Pancreas (tissue), 10 donors: ENCODE results near the gene SKI. TPM values are rescaled to one million over a fixed set of nuclear protein-coding genes. Genes with fewer than 3 reads are reported as not detected.
A peak's percentile ranks its signal among the peaks of the same experiment; 100 is the strongest.

ENCODE experiments used
- ATAC-seq, 4 donors: fragments of 200-7000 bp; cut with Tn5 transposase; one replicate each; pipeline versions ENCODE4 v1.8.0 to v1.9.1; 2020; ENCODE audit warnings: mild to moderate bottlenecking in 4 of 4, moderate library complexity in 4 of 4
- DNase-seq, 6 donors: peaks; one replicate each; pipeline ENCODE4 v3.0.0-alpha.2; 2020
- FAIRE-seq: peaks from 2 replicates; lab custom pipeline; 2012; peaks lifted over from hg19 to GRCh38; lab: Jason Lieb, UNC
- H3K27ac ChIP-seq, 4 donors: fragments of 200-600 bp; sonication (generic); 1 replicate in 3 of 4; 2 replicates in 1 of 4; pipeline versions ENCODE4 v1.5.0 to v1.8.0; 2020
- H3K27me3 ChIP-seq, 4 donors: fragments of 200-600 bp; one replicate each; pipeline ENCODE4 v1.8.0; 2021
- H3K36me3 ChIP-seq, 3 donors: fragments of 200-600 bp; sonication (generic) in 1 of 3; one replicate each; pipeline versions ENCODE4 v1.5.0 to v1.8.0; 2020 to 2021
- H3K4me1 ChIP-seq, 3 donors: fragments of 200-600 bp; one replicate each; pipeline ENCODE4 v1.8.0; 2021
- H3K4me3 ChIP-seq, 4 donors: fragments of 200-600 bp; sonication (generic) in 2 of 4; one replicate each; pipeline versions ENCODE4 v1.5.0 to v1.8.0; 2020 to 2021
- H3K9me3 ChIP-seq, 4 donors: fragments of 200-600 bp; one replicate each; pipeline ENCODE4 v1.8.0; 2021
- CTCF ChIP-seq, 4 donors: fragments of 200-600 bp; sonication (generic) in 3 of 4; IDR thresholded peaks; one replicate each; pipeline versions ENCODE4 v1.5.0 to v1.8.0; 2021; ENCODE audit warnings: antibody characterized with exemption in 4 of 4
- WGBS, 2 donors: extraction: QIAGEN DNeasy Blood & Tissue Kit; methylation state at CpG; one replicate each; pipeline ENCODE4 v1.1.7; 2013; 5-methylcytosine and 5-hydroxymethylcytosine counted together
- intact Hi-C, 3 donors: fragments of 100-400 bp; cut with DNase I; formaldehyde crosslinking; loops; one replicate each; pipeline versions ENCODE4 v1.11.1 to v1.14.2; 2022
- polyA plus RNA-seq, 2 donors: library from polyadenylated mRNA; stranded (reverse); fragments of 200-250 nt; gene quantifications; one replicate each; pipeline ENCODE4 v1.2.3, GENCODE V29; 2013
- total RNA-seq, 6 donors: library from RNA; stranded (reverse); fragmentation: NEBNext Ultra II Directional in 4 of 6; extraction: Animal tissue kit (Norgen Biotek cat#: 25700) in 4 of 6; gene quantifications; one replicate each; pipeline versions ENCODE4 v1.2.1 to v1.2.4, GENCODE V29; 2021 to 2023
- donor health status: healthy with polysubstance abuse.
- donor health status: DM: no; HTN: no; CAD: no; lungs with moderate emphysema.
- donor health status: DM: no; HTN: no; CAD: no.
- donor health status: control.
- donor health status: control.
- donor health status: Bipolar disorder and iron deficiency.
- donor health status: DM: yes; HTN: yes; CAD: no.
- donor health status: DM: no; HTN: no; CAD: no.
- donor health status: DM: no; HTN: no; CAD: no.
- donor health status: DM: yes; HTN: yes; CAD: no.

SKI gene
- total and polyA plus RNA-seq, 8 donors, result 8.6 to 27.9 (median 14.0) TPM

DNA sequence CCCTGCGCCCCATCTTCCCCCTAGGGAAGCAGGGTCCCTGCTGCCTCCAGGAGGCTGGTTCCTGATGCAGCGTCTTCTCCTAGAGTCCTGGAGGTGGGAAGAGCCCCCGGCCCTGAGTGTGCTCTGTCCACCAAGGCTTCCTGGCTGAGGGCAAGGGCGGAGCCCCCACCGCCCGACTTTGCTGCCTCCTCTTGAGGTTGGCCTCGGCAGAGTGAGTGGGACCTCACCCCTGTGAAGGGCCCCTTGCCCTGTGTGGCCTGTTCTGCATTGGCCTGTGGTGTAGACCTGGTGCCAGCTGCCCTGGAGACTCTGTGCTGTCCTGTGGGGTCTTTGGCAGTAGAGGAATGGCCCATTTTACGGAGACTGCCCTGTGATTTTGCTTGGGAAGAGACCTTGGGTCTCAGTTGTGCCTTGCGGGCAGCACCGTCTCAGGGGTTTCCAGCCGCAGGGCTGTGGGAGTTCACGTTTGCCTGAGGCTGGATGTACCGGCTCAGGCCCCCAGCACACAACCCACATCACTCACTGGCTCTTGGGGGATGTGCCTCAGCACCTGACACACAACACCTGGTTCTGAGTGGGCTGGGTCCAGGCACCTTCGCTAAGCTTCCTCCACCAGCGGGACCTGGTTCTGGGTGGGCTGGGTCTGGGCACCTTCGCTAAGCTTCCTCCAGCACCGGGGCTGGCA is 73.6 kb downstream of the SKI start:
- no peak for ATAC-seq
- Histone ChIP-seq H3K27ac (peak overlapping the region in 1 of 4 donors; percentile 53), H3K27me3 (no peaks in the 10 kb centered on the region), H3K4me1 (no peaks in the 10 kb centered on the region), H3K36me3 (peaks cover 0 to 20% (median 7%) of the 10 kb centered on the region in 3 donors), H3K9me3 (no peaks in the 10 kb centered on the region), H3K4me3 (no peak overlapping the region)
- intact Hi-C loops, result loop anchor here in 1 of 3 donors (10.0 kb wide), 1 partner anchor 67 kb away; no protein-coding TSS in a partner anchor
- no peak for DNase-seq
- FAIRE-seq, result no peak
- 89 to 94% methylated on average over 17 of the region's 17 CpGs for WGBS, 2 donors
- TF ChIP-seq CTCF (IDR thresholded peaks at IDR 0.05), result no peak

GRCh38 chr1:2302292-2302925 is 74.3 kb downstream of the SKI start:
- TF ChIP-seq CTCF (IDR thresholded peaks at IDR 0.05), result no peak
- H3K27ac ChIP-seq, result no peak overlapping the region
- intact Hi-C loops, result loop anchor here in 1 of 3 donors (10.0 kb wide), 1 partner anchor 68 kb away; no protein-coding TSS in a partner anchor
- no peaks in the 10 kb centered on the region for H3K4me1 ChIP-seq
- H3K27me3 ChIP-seq, result no peaks in the 10 kb centered on the region
- DNase-seq, result peak in 1 of 6 donors; percentile 66
- no peak for ATAC-seq
- WGBS, 2 donors, result 89 to 92% methylated on average over 24 of the region's 24 CpGs
- H3K9me3 ChIP-seq, result no peaks in the 10 kb centered on the region
- FAIRE-seq, result no peak
- H3K36me3 ChIP-seq, result peaks cover 0 to 24% (median 9%) of the 10 kb centered on the region in 3 donors
- H3K4me3 ChIP-seq, result no peak overlapping the region

GRCh38 chr1:2303016-2303775 is 75.1 kb downstream of the SKI start:
- Histone ChIP-seq H3K4me3 (no peak overlapping the region), H3K27ac (no peak overlapping the region), H3K27me3 (no peaks in the 10 kb centered on the region), H3K36me3 (peaks cover 0 to 32% (median 12%) of the 10 kb centered on the region in 3 donors), H3K9me3 (no peaks in the 10 kb centered on the region), H3K4me1 (no peaks in the 10 kb centered on the region)
- FAIRE-seq (no peak), DNase-seq (peak in 1 of 6 donors; percentile 54), ATAC-seq (no peak)
- intact Hi-C loops, result loop anchor here in 1 of 3 donors (10.0 kb wide), 1 partner anchor 68 kb away; no protein-coding TSS in a partner anchor
- TF ChIP-seq CTCF (IDR thresholded peaks at IDR 0.05), result no peak
- 91 to 92% methylated on average over 35 of the region's 35 CpGs for WGBS, 2 donors

DNA sequence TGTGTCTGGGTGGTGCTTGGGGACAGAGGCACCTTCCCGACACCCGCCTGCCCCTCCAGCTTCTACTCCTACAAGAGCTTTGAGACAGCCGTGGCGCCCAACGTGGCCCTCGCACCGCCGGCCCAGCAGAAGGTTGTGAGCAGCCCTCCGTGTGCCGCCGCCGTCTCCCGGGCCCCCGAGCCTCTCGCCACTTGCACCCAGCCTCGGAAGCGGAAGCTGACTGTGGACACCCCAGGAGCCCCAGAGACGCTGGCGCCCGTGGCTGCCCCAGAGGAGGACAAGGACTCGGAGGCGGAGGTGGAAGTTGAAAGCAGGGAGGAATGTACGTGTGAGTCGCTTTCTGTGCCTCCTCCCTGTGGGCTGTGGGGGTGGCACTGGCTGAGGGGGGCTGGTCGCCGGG is 75.7 kb downstream of the SKI start:
- WGBS, 2 donors, result 95% methylated on average over 21 to 26 of the region's 26 CpGs
- no peak overlapping the region for H3K27ac ChIP-seq
- no peak for FAIRE-seq
- DNase-seq, result peak in 1 of 6 donors; percentile 67
- ATAC-seq, result no peak
- H3K4me3 ChIP-seq, result no peak overlapping the region
- TF ChIP-seq CTCF (IDR thresholded peaks at IDR 0.05), result no peak
- H3K27me3 ChIP-seq, result no peaks in the 10 kb centered on the region
- intact Hi-C loops, result loop anchor here in 1 of 3 donors (10.0 kb wide), 1 partner anchor 69 kb away; no protein-coding TSS in a partner anchor
- no peaks in the 10 kb centered on the region for H3K9me3 ChIP-seq
- H3K36me3 ChIP-seq, result peaks cover 0 to 33% (median 14%) of the 10 kb centered on the region in 3 donors
- no peaks in the 10 kb centered on the region for H3K4me1 ChIP-seq
